HG03520 (cell line): ENCODE results near the gene SCARF1.

Experiments used
- ATAC-seq: cut with Tn5 transposase; IDR thresholded peaks from one replicate; pipeline ENCODE4 v1.9.1; 2021; ENCODE audit warnings: mild to moderate bottlenecking, moderate library complexity; ENCODE audit not compliant: unreplicated experiment

Gene SCARF1

DNA sequence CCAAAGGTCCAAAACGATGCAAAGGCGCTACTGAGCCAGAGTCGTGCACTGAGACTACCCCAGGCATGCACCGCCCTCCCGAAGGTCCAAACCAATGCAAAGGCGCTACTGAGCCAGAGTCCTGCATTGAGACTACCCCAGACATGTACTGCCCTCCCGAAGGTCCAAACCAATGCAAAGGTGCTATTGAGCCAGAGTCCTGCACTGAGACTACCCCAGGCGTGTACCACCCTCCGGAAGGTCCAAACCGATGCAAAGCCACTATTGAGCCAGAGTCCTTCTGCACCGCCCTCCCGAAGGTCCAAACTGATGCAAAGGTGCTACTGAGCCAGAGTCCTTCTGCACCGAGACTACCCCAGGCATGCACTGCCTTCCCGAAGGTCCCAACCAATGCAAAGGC lies 44.0 kb downstream of the SCARF1 start:
- ATAC-seq, result no peak

DNA sequence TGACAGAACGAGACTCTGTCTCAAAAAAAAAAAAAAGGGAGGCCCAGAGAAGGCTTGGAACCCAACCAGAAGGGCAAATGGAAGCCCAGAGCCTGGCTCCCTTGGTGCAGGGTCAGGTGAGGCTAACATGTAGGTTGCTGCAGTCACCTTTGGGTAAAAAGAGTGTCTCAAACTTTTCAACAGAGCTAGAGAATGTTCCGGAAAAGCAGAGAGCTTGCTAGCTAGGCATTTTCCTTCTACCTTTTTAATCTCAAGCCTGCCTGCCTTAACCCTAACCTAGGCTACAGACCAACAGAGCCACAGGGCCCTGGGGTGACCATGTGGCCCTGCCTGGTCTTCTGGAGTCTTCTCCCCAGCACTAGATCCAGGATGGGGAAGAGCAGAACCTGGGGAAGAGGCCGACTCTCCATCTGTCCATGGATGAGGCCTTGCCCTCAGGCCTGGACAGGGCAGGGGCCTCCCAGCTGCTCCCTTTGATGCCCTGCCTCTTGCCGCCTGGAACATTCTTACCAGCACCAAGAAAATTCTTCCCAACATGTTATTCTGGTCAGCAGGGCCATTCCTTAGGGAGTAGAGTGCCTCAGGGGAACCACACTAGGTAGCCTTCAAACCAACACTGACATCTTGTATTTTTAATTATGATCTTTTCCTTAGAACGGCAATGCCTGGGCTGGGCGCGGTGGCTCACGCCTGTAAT lies 47.0 kb downstream of the SCARF1 start:
- no peak for ATAC-seq

DNA sequence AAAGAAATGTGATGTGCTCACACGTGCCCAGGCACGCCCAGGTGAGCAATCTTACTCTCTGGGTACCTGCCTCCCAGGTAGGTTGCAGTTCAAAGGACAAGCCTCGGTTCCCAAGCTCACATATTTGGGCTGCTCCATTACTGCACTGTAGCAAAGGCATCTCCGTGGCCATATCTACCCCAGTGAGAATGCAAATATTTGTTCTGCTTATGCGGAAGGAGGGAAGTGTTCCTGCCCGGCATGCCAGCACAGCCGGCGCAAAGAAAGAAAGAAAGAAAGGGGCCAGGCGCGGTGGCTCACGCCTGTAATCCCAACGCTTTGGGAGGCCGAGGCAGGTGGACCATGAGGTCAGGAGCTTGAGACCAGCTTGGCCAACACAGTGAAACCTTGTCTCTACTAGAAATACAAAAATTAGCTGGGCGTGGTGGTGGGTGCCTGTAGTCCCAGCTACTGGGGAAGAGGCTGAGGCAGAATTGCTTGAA lies 47.6 kb downstream of the SCARF1 start:
- no peak for ATAC-seq

DNA sequence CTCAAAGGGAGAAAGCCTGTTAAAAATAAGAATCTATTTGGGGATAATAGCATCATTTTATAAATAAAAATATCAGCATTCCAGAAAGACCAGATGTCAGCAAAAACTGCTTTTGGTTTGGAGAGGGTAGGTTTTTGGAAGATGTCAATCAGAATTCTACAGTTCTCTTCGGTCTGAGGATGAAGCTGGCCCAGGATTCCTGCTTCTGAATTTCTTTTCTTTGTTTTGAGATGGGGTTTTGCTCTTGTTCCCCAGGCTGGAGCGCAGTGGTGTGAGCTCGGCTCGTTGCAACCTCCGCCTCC lies 52.0 kb downstream of the SCARF1 start:
- no peak for ATAC-seq

DNA sequence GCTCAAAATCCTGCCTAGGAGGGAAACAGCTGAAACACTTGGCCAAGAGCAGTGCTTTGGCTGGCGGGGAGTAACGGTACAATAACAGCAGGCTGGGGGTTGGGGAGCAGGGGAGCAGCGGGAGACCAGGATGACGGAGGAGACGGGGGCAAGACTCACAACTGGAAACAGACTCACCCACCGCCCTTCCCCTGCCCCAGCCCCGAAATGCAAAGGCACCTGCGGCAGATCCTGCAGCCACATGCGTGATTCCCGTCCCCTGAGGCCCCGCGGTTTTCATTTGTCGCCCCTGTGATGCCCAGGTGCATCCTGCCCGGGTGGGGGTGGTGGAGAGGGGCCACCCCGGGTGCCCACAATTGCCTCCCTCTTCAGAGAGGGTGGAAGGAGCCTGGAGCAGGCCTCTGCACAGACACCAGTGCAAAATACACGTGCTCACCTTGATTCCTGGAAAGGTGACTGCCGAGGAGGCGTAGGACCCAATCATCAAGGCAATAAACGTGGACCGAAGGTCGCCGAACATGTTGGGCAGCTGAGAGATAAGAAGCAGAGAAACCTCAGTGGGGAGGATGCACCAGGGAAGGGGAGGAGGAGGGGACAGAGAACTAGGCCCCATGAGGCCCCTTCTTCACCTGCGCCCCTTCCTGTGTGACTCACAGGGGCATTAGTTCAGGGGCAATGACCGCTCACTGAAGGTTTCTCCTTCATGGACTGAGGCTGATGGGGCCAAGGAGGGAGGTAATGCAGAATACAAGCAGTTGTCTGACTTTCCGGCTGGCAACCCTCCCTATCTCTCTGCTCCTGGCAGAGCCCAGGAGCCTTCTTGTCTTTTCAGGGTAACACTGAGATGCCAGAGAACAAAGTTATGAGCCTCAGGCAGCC lies 52.5 kb downstream of the SCARF1 start:
- no peak for ATAC-seq

DNA sequence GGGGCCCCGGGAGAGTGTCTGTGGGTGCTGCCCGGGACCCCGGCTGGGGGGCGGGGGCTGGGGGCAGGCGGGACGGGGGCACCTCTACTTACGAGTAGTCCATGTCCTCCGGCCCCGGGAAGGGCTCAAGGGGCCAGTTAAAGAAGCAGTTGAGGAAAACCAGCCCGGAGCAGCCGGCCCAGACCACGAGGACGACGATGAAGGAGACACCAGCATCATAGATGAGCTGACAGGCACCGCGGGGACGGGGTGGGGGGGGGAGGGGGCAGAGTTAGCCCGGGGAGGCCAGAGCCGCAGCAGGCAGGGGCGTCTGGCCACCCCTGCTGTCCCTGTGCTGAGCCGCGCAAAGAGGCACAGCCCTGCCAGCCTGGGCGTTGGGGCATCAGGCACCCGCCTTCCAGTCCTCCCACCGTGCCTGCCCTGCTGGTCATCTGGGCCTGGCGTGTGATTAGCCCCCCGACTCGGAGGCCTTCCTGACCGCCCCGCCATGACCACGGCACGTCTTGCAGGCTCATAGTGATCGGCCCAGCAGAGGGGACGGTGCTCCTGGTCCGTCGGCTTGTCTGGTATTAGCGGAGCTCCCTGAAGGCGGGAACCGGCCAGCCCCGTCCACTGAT lies 54.0 kb downstream of the SCARF1 start:
- no peak for ATAC-seq

DNA sequence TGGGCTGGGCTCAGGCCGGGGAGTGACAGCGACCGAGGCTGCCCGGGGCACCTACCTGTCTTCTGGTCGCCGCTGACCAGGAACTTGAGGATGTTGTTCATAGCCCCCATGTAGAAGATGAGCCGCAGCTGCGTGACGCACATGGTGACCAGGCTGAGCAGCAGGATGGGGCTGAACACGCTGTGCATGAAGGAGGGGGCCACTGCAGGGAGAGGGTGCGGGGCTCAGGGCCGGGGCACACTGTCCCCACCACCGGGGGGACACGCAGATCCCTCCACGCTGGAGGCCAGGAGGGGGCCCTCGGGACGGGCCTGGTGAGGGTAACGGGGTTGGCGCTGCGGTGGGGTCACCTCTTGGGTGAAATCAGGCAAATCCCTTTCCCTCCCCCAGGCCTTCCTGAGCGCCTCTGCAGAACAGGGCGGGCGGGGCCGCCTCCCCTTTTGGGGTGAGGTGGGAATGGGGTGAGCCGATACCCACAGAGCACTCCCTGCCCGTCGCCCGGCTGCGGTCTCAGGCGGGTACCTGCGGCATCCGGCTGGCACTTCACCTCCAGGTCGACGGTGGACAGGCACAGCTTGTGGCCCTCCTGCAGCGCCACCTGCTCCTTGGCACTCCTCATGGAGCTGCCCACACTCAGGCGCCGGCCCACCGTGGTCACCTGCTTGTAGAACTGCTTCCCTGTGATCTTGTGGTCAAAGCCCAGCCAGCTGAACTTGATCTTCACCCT lies 54.6 kb downstream of the SCARF1 start:
- ATAC-seq, result no peak

DNA sequence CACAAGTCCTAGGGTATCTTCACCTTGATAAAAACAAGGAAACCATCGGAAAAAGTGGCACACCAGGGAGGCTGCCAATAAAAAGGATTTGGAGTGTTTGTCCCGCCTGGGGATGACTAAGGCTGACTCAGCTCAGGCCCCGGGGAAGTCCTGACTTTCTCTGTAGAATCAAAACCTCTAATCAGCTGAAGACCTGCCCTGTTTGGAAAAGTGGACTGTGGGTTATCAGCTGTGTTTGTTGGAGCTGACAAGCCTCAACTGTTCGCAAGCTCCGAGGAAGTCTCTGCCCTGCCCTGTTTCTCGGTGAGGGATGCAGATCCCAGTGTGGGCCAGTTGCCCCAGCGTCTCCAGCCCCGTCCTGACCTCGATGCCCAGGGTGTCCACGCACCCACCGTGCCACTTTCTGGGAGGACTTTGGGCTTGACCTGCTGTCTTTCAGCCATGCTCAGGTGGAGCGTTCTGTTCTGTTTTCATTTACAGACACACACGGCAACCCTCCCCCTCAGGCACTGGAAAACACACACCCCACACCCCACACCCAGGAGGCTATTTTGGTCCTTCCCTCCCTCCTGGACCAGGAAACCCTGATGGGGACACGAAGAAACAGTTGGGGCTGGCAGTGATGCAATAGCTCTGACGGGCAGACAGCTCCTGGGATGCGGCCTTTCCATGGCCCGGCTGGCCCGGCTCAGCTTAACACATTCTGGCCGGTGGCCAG lies 55.3 kb downstream of the SCARF1 start:
- no peak for ATAC-seq

DNA sequence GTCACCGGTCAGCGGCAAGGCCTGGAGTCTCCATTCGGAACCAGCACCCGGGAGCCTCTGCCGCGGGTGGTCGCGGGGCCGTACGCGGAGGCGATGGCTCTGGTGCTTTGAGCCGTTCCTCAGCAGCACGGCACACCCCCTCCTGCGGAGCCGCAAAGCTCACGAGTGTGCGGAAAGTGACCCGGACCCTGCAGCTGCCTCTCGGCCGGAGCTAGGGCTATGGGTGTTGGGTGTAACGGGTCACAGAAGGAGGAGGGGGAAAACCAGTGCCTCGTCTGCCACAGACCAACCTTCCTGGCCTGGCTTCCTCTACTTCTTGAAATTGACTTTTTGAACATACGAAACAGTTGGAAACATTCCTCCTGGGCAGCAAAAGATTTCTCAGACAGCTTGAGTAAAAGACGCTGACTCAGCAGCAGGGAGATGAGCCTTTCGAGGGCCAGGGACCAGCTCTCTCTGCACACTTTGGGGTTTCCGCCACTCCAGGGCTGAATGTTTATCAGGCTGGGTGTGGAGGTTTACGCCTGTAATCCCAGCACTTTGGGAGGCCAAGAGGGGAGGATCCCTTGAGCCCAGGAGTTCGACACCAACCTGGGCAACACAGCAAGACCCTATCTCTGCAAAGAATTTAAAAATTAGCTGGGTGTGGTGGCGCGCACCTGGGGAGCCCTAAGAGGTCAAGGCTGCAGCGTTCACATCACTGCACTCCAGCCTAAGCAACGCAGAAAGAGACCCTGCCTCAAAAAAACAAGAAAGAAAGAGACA lies 56.5 kb downstream of the SCARF1 start:
- no peak for ATAC-seq

DNA sequence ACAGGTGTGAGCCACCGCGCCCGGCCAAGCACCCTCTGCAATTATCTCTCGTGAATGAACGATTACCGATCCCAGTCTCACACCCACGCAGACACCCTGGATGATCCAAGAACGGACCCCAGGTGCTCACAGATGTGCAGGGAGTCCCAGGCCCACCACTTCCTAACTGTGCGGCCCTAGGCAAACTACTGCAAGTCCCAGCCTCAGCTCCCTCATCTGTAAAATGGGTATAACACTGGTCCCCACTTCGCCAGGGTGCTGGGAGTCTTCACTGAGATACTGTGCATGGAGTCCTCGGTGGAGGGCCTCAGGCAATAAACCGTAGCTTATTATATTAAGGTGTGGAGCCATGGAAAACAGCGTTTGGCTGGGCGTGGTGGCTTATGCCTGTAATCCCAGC lies 61.4 kb downstream of the SCARF1 start:
- no peak for ATAC-seq
